ENCODE results near the gene PRIMA1. TPM values are rescaled to one million over a fixed set of nuclear protein-coding genes. Genes with fewer than 3 reads are reported as not detected.

PRIMA1 gene
- total and polyA plus RNA-seq, 10 of the 15 experiments (the other 5 are each of a cell fraction or from before 2014, with no cell fraction given) = not detected

- Histone ChIP-seq H3K4me3 (no peak overlapping the region), H3K27me3 (replicated peaks in 1 of 2; ENCODE audit: control insufficient read depth in 2 of 2, insufficient read depth in 2 of 2, low read length in 1 of 2) (peaks cover 2% of the 10 kb centered on the region in 2 experiments; a peak in 3 of 4 replicates), H3K4me2 (ENCODE audit: control insufficient read depth, insufficient read depth) (no peak overlapping the region), H3K4me1 (ENCODE audit: control insufficient read depth, insufficient read depth, low read length) (no peaks in the 10 kb centered on the region), H3K79me2 (ENCODE audit: control insufficient read depth, insufficient read depth, low read length) (no peaks in the 10 kb centered on the region), H3K9ac (ENCODE audit: control insufficient read depth, insufficient read depth, low read length) (no peak overlapping the region), H3K9me3 (replicated peaks; ENCODE audit: control insufficient read depth, insufficient read depth, low read length) (no peaks in the 10 kb centered on the region; the same call in 2 of the 3 replicates), H4K20me1 (ENCODE audit: control insufficient read depth, insufficient read depth) (no peaks in the 10 kb centered on the region), H3K36me3 (ENCODE audit: control insufficient read depth in 2 of 2, insufficient read depth in 2 of 2, low read length in 1 of 2) (no peaks in the 10 kb centered on the region), H3K27ac (ENCODE audit: control insufficient read depth, insufficient read depth) (no peak overlapping the region), H2AFZ (ENCODE audit: control insufficient read depth, low read depth, low read length) (no peak overlapping the region)
- SMC1A ChIA-PET (ENCODE audit: uncharacterized antibody, unreplicated experiment) = no interaction called here
- BruUV-seq (replicated peaks) = no TSS peak
- WGBS (ENCODE audit: insufficient coverage, insufficient replicate concordance, low lambda C conversion rate, missing lambda C conversion rate) = 54% methylated on average over 12 of the region's 12 CpGs
- TF ChIP-seq BACH1 (IDR thresholded peaks at IDR 0.05; ENCODE audit: borderline replicate concordance) (no peak), DPF2 (IDR thresholded peaks at IDR 0.05) (no peak), BCL11A (IDR thresholded peaks at IDR 0.05; ENCODE audit: low read depth, low read length) (no peak)
- intact Hi-C loops (cut with micrococcal nuclease; ENCODE audit: unreplicated experiment) = no loop called here
- CTCF ChIA-PET = no interaction called here
- DNase-seq (ENCODE audit: low read depth, low spot score) = no peak
- FAIRE-seq = no peak
- no peak for ATAC-seq
- in situ Hi-C loops (cut with MboI) = no loop called here
- RAD21 ChIA-PET (ENCODE audit: unreplicated experiment) = no interaction called here
- POLR2A ChIA-PET = no interaction called here
Measured at GRCh38 chr14:93797536-93797935, 9.3 kb upstream of the PRIMA1 start.

- ChIA-PET POLR2A (no interaction called here), SMC1A (ENCODE audit: uncharacterized antibody, unreplicated experiment) (no interaction called here), CTCF (interaction anchor here (0.6 kb wide), 1 partner anchor 182 kb away, joined by 3 read pairs; no protein-coding TSS in a partner anchor), RAD21 (ENCODE audit: unreplicated experiment) (no interaction called here)
- BruUV-seq (replicated peaks) = no TSS peak
- TF ChIP-seq CHD1 (IDR thresholded peaks at IDR 0.05; ENCODE audit: low read depth, low read length) = no peak
- no peak for TF ChIP-seq ZNF384 (IDR thresholded peaks at IDR 0.05; ENCODE audit: borderline replicate concordance, low read depth, low read length)
- TF ChIP-seq MTA3 (IDR thresholded peaks at IDR 0.05; ENCODE audit: borderline replicate concordance, low read length) = no peak
- no peak for TF ChIP-seq ELK1 (IDR thresholded peaks at IDR 0.05; ENCODE audit: low read depth, low read length)
- no peak for TF ChIP-seq EZH2 (IDR thresholded peaks at IDR 0.05; ENCODE audit: borderline replicate concordance, control insufficient read depth, low read depth, low read length)
- TF ChIP-seq CBFB (IDR thresholded peaks at IDR 0.05; ENCODE audit: low read depth) = no peak
- Histone ChIP-seq H3K27ac (ENCODE audit: control insufficient read depth, insufficient read depth) (no peak overlapping the region), H3K79me2 (ENCODE audit: control insufficient read depth, insufficient read depth, low read length) (no peaks in the 10 kb centered on the region), H3K27me3 (replicated peaks in 1 of 2; ENCODE audit: control insufficient read depth in 2 of 2, insufficient read depth in 2 of 2, low read length in 1 of 2) (peaks cover 2% of the 10 kb centered on the region in 2 experiments; a peak in 3 of 4 replicates), H4K20me1 (ENCODE audit: control insufficient read depth, insufficient read depth) (no peaks in the 10 kb centered on the region), H3K4me3 (no peak overlapping the region), H3K9ac (ENCODE audit: control insufficient read depth, insufficient read depth, low read length) (no peak overlapping the region), H3K9me3 (replicated peaks; ENCODE audit: control insufficient read depth, insufficient read depth, low read length) (no peaks in the 10 kb centered on the region; the same call in 2 of the 3 replicates), H3K4me1 (ENCODE audit: control insufficient read depth, insufficient read depth, low read length) (no peaks in the 10 kb centered on the region), H3K4me2 (ENCODE audit: control insufficient read depth, insufficient read depth) (no peak overlapping the region), H3K36me3 (ENCODE audit: control insufficient read depth in 2 of 2, insufficient read depth in 2 of 2, low read length in 1 of 2) (no peaks in the 10 kb centered on the region), H2AFZ (ENCODE audit: control insufficient read depth, low read depth, low read length) (no peak overlapping the region)
- WGBS (ENCODE audit: insufficient coverage, insufficient replicate concordance, low lambda C conversion rate, missing lambda C conversion rate) = 53% methylated on average over 4 of the region's 4 CpGs
- ATAC-seq (no peak), FAIRE-seq (no peak), DNase-seq (ENCODE audit: low read depth, low spot score) (no peak)
- in situ Hi-C loops (cut with MboI) = no loop called here
- intact Hi-C loops (cut with micrococcal nuclease; ENCODE audit: unreplicated experiment) = no loop called here
Measured at GRCh38 chr14:93797071-93797470, 8.8 kb upstream of the PRIMA1 start.

All from GM12878 (cell line).